ENCODE results near the gene ACSF3. TPM values are rescaled to one million over a fixed set of nuclear protein-coding genes. Genes with fewer than 3 reads are reported as not detected.

ACSF3 gene
- total RNA-seq, 1 donor from 2014 or later: 78.0 TPM

- Mint-ChIP-seq H3K27me3 (peaks cover 37% of the 10 kb centered on the region), H3K9me3 (peaks cover 6% of the 10 kb centered on the region), H3K4me3 (peak overlapping the region; percentile 67), H3K4me1 (peaks cover 14% of the 10 kb centered on the region), H3K27ac (no peak overlapping the region), H3K36me3 (ENCODE audit: low read depth) (no peaks in the 10 kb centered on the region)
- intact Hi-C loops (cut with micrococcal nuclease): loop anchor here (1.0 kb wide), 1 partner anchor 30 kb away; the partner anchor contains the start of gene CDH15
- POLR2A ChIA-PET: interaction anchor here (1.0 kb wide), 1 partner anchor 16 kb away, joined by 3 read pairs; the partner anchor contains the start of gene ZNF778
- CTCF ChIA-PET: no interaction called here
- TF ChIP-seq CTCF (IDR thresholded peaks at IDR 0.05): no peak
- DNase-seq (peak; percentile 72), ATAC-seq (ENCODE audit: low read depth) (peak; percentile 97)
These were observed 108.1 kb downstream of the ACSF3 start for GRCh38 chr16:89201439-89202377.

- H3K27ac Mint-ChIP-seq: no peak overlapping the region
- TF ChIP-seq CTCF (IDR thresholded peaks at IDR 0.05): no peak
These were observed 109.0 kb downstream of the ACSF3 start for GRCh38 chr16:89202422-89203215.

More at GRCh38 chr16:89202422-89203215, 109.0 kb downstream of the ACSF3 start:
- intact Hi-C loops (cut with micrococcal nuclease): no loop called here
- H3K9me3 Mint-ChIP-seq: peaks cover 6% of the 10 kb centered on the region
- ATAC-seq (ENCODE audit: low read depth) (no peak), DNase-seq (no peak)
- peak overlapping the region; percentile 67 for H3K4me3 Mint-ChIP-seq
- CTCF ChIA-PET: no interaction called here
- H3K4me1 Mint-ChIP-seq: peaks cover 14% of the 10 kb centered on the region
- H3K27me3 Mint-ChIP-seq: peaks cover 38% of the 10 kb centered on the region
- POLR2A ChIA-PET: interaction anchor here (0.9 kb wide), 1 partner anchor 15 kb away, joined by 3 read pairs; the partner anchor contains the start of gene ZNF778
- H3K36me3 Mint-ChIP-seq (ENCODE audit: low read depth): no peaks in the 10 kb centered on the region

Other genes starting within 250 kb of the ACSF3 start
- 39.9 and 48.3 TPM in 2 replicates for gene GALNS, start 236.9 kb upstream of the ACSF3 start, total RNA-seq
- 38.7 and 54.8 TPM in 2 replicates for gene TRAPPC2L, start 236.7 kb upstream of the ACSF3 start, total RNA-seq
- gene PABPN1L, start 227.2 kb upstream of the ACSF3 start, total RNA-seq: 0.44 and 0.67 TPM in 2 replicates
- gene CBFA2T3, start 116.6 kb upstream of the ACSF3 start, total RNA-seq: 50.8 and 63.3 TPM in 2 replicates
- gene CDH15, start 77.9 kb downstream of the ACSF3 start, total RNA-seq: not detected in 2 replicates
- not detected in 2 replicates for gene SLC22A31, start 106.7 kb downstream of the ACSF3 start, total RNA-seq
- 7.2 and 11.4 TPM in 2 replicates for gene ZNF778, start 123.9 kb downstream of the ACSF3 start, total RNA-seq

Data from activated B cell treated with CpG ODN at 0.5 μM for 24 hours (primary cell).